ENCODE data around the gene MST1R.
"Not testable (repeated sequence)": the region's sequence is repeated elsewhere in the genome, so short reads cannot be mapped to it uniquely, and the experiment has no call there.

MST1R gene

GRCh38 chr3:49903451-49904424 is at the start of gene MST1R:
MST1R (minus strand) TSS chr3:49903873; CDS start chr3:49903609, 264 bp downstream.
- peak; percentile 53 for DNase-seq

GRCh38 chr3:49952924-49953323 is 49.3 kb upstream of the MST1R start:
- no peak for DNase-seq

DNA sequence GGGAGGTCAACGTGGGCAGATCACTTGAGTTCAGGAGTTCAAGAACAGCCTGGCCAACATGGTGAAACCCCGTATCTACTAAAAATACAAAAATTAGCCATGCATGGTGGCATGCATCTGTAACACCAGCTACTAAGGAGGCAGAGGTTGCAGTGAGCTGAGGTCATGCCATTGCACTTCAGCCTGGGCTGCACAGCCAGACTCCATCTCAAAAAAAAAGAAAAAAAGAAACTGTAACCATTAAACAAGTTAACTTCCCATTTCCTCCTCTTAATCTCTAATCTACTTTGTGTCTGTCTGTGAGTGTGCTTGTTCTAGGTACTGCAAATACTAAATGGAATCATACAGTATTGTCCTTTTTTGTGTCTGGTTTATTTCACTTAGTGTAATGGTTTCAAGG is 39.0 kb upstream of the MST1R start:
- DNase-seq = peak; percentile 11

- no peak for DNase-seq
These were observed 37.1 kb upstream of the MST1R start for GRCh38 chr3:49940667-49941249.

DNA sequence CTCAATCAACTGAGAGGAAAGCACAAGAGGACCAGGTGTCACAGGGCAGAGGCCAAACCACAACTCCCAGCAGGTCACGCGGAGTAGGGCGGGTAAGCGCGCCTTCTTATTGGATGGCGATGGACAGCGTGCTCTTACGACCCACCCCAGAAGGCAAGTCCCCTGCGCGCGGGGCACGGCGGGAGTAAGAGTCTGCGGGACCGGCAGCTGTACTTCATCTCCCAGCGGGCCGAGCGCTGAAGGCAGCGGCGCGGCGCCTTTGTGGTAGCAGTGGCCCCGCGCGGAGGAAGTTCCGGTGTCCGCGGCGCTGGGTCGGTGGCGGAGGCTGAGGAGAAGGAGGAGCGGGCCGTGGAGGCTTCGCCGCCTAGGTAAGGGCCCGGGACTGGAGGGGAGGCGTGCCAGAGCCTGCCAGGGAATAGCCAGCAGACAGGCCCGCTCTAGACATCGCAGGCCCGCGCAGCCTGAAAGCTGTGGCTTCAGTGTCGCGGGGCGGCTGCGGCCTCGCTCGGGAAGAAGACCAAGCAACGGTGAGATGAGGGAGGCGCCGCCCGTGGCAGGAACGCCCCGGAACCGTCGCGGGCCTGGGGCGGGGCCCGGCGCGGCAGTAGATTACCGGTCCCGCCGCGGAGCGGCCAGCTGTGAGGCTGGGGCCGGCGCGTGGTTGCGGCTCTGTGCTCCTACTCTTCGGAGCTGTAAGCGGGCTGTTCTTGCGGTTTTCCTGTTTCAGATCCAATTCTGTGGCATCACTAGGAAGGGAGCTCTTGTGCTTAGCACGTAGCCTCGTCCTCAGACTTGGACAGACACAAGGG is 36.4 kb upstream of the MST1R start, which contains the start of gene RBM6:
RBM6 (plus strand) TSS at position 293 of the 809 bp plus-strand sequence. CDS start 22,492 bp downstream, outside the sequence.
- DNase-seq = peak; percentile 94

DNA sequence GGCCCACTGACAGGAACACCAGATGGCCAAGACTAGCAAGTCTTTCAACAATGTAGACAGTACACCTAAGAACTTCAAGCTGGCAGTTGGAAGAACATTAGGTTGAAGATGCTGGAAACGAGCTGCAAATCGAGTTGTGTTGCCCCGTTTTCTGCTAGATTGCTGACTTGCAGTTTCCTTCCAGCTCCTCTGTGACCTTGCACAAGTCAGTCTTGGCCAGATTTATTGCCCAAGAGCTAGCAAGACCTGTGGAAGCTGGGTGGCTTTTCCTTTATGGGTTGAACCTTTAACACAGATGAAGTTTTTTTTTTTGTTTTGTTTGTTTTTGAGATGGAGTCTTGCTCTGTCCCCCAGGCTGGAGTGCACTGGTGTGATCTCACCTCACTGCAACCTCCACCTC is 33.4 kb upstream of the MST1R start:
- no peak for DNase-seq

DNA sequence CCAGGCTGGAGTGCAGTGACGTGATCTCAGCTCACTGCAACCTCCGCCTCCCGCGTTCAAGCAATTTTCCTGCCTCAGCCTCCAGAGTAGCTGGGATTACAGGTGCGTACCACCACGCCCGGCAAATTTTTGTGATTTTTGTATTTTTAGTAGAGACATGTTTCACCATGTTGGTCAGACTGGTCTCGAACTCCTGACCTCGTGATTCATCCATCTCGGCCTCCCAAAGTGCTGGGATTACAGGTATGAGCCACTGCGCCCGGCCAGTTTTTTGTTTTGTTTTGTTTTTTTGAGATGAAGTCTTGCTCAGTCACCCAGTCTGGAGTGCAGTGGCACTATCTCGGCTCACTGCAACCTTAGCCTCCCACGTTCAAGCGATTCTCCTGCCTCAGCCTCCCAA is 28.6 kb upstream of the MST1R start:
- not testable (repeated sequence) for DNase-seq

- peak; percentile 46 for DNase-seq
These were observed 27.2 kb upstream of the MST1R start for GRCh38 chr3:49930922-49931321.

DNA sequence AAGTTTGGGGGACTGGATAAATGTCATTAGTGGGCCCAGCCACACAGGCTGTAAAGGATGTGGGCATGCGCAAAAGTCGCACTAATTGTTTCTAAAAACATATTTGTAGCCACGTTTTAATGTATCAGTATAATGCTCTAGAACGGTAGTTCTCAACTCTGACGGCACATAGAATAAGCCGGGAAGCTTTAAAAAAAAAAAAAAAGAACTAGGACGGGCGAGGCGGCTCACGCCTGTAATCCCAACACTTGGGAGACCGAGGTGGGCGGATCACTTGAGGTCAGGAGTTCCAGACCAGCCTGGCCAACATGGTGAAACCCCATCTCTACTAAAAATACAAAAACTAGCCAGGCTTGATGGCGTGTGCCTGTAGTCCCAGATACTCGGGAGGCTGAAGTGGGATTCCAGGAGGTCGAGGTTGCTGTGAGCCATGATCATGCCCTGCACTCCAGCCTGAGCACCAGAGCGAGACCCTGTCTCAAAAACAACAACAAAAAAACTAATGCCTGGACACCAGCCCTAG is 26.6 kb upstream of the MST1R start:
- DNase-seq = no peak

GRCh38 chr3:49929291-49930167 is 25.9 kb upstream of the MST1R start, which contains the start of gene MON1A:
MON1A (minus strand) TSS chr3:49929811; CDS start chr3:49913346, 16,465 bp downstream.
- DNase-seq = peak; percentile 89

- DNase-seq = no peak
These were observed 24.9 kb upstream of the MST1R start for GRCh38 chr3:49928481-49929017.

DNA sequence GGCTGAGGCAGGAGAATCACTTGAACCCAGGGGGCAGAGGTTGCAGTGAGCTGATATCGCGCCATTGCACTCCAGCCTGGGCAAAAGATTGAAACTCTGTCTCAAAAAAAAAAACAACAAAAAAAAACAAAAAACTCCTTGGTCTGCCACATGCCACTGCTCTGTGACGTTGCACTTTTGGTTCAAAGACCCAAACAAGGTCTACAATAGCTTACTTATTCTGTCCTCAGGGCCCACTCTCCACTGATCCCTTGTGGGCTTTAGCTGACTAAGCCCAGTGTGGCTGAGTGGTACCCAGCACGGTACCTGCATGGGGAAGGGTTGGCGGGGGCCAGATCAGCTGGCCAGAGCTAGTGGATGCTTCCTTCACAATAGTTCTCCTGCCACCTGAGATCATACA is 24.1 kb upstream of the MST1R start:
- no peak for DNase-seq

DNA sequence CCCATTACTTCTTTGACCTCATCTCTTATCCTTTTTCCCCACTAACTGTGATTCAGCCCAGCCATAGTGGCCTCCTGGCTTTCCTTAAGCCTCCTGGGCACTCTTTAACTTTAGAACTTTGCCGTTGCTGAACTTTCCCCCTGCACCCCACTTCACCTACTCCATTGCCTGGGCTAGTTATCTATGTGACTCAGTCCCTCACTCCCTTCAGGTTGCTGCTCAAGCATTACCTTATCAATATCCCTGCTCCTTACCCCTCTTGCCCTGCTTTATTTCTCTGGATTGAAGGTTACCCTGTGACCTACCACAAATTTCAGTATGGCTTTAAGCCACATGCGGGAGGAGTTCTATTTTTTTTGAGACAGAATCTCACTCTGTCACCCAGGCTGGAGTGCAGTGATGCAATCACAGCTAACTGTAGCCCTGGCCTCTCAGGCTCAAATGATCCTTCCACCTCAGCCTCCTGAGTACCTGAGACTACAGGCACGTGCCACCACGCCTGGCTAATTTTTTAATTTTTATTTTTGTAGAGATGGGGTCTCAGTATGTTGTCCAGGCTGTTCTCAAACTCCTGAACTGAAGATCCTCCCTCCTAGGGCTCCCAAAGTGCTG is 22.6 kb upstream of the MST1R start:
- DNase-seq = no peak

- no peak for DNase-seq
These were observed 21.8 kb upstream of the MST1R start for GRCh38 chr3:49925485-49925884.

- no peak for DNase-seq
These were observed 21.0 kb upstream of the MST1R start for GRCh38 chr3:49924683-49925082.

GRCh38 chr3:49917806-49918590 is 14.3 kb upstream of the MST1R start:
- DNase-seq = not testable (repeated sequence)

- no peak for DNase-seq
These were observed 13.0 kb upstream of the MST1R start for GRCh38 chr3:49916686-49917085.

- DNase-seq = no peak
These were observed 11.2 kb upstream of the MST1R start for GRCh38 chr3:49914906-49915305.

DNA sequence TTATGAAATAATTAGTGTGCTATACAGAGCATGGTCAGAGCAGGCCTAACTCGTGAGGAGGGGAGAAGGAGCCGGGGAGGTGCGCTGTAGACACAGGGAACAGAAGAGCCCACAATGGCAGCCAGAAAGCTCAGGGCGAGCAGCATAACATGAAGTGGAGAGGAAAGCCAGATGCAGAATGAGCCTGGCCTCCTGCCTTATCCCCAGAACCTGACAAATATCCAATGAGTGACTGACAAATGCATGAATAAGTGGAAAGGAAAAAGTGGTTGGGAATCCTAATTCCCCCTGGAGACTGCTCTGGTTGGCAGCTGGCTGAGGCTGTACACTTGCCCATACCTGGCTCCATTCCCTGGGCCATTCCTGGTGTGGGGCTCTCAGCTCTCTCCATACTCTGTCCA is 9.2 kb upstream of the MST1R start:
- no peak for DNase-seq

DNA sequence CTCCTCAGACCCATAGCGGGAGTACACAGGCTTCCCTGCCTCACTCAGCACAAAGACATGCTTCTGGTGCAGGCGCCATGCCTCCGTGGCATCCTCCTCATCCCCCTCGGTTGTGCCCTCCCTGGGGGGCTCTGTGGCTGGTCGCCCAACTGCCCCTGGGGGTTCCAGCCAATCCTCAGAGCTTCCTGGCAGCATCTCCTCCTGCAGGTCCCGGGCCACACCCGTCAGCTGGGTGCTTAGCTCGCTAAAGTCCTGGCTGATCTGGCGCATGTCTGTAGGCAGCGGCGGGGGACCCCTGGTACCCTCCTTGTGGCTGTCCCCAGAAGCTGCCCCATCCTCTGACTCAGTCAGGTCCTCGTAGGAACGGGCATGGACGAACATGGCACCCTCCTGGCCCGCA is 7.9 kb upstream of the MST1R start:
- no peak for DNase-seq

All from OCI-M1 (cell line).